ENCODE results near the gene RPRD1B.

RPRD1B gene

GRCh38 chr20:38011696-38012095 is 21.9 kb upstream of the RPRD1B start:
- no peak for TF ChIP-seq MYC (IDR thresholded peaks at IDR 0.05; ENCODE audit: low read depth, low read length)
- TF ChIP-seq POLR2A (IDR thresholded peaks at IDR 0.05; ENCODE audit: extremely low read depth, insufficient read length) = no peak
- TF ChIP-seq CTCF (IDR thresholded peaks at IDR 0.05; ENCODE audit: low read depth, low read length) = no peak
- TF ChIP-seq MAX (IDR thresholded peaks at IDR 0.05; ENCODE audit: low read depth, low read length) = no peak
- H3K4me3 ChIP-seq (ENCODE audit: low read depth, low read length) = no peak overlapping the region

GRCh38 chr20:38012332-38012731 is 21.2 kb upstream of the RPRD1B start:
- TF ChIP-seq MYC (IDR thresholded peaks at IDR 0.05; ENCODE audit: low read depth, low read length) (no peak), CTCF (IDR thresholded peaks at IDR 0.05; ENCODE audit: low read depth, low read length) (no peak), MAX (IDR thresholded peaks at IDR 0.05; ENCODE audit: low read depth, low read length) (no peak), POLR2A (IDR thresholded peaks at IDR 0.05; ENCODE audit: extremely low read depth, insufficient read length) (no peak)
- no peak for DNase-seq (ENCODE audit: low read depth)
- H3K4me3 ChIP-seq (ENCODE audit: low read depth, low read length) = no peak overlapping the region

More at GRCh38 chr20:38011696-38012095, 21.9 kb upstream of the RPRD1B start:
- DNase-seq (ENCODE audit: low read depth) = no peak

GRCh38 chr20:38013887-38014286 is 19.7 kb upstream of the RPRD1B start:
- no peak for DNase-seq (ENCODE audit: low read depth)
- TF ChIP-seq CTCF (IDR thresholded peaks at IDR 0.05; ENCODE audit: low read depth, low read length) = no peak
- TF ChIP-seq MAX (IDR thresholded peaks at IDR 0.05; ENCODE audit: low read depth, low read length) = no peak
- no peak for TF ChIP-seq MYC (IDR thresholded peaks at IDR 0.05; ENCODE audit: low read depth, low read length)
- TF ChIP-seq POLR2A (IDR thresholded peaks at IDR 0.05; ENCODE audit: extremely low read depth, insufficient read length) = no peak

GRCh38 chr20:38017959-38018358 is 15.6 kb upstream of the RPRD1B start:
- no peak overlapping the region for H3K4me3 ChIP-seq (ENCODE audit: low read depth, low read length)
- DNase-seq (ENCODE audit: low read depth) = no peak
- TF ChIP-seq MYC (IDR thresholded peaks at IDR 0.05; ENCODE audit: low read depth, low read length) = no peak
- TF ChIP-seq POLR2A (IDR thresholded peaks at IDR 0.05; ENCODE audit: extremely low read depth, insufficient read length) = no peak
- no peak for TF ChIP-seq CTCF (IDR thresholded peaks at IDR 0.05; ENCODE audit: low read depth, low read length)
- no peak for TF ChIP-seq MAX (IDR thresholded peaks at IDR 0.05; ENCODE audit: low read depth, low read length)

More at GRCh38 chr20:38013887-38014286, 19.7 kb upstream of the RPRD1B start:
- no peak overlapping the region for H3K4me3 ChIP-seq (ENCODE audit: low read depth, low read length)

GRCh38 chr20:38018385-38018784 is 15.2 kb upstream of the RPRD1B start:
- DNase-seq (ENCODE audit: low read depth) = no peak
- no peak overlapping the region for H3K4me3 ChIP-seq (ENCODE audit: low read depth, low read length)
- TF ChIP-seq CTCF (IDR thresholded peaks at IDR 0.05; ENCODE audit: low read depth, low read length) (no peak), MYC (IDR thresholded peaks at IDR 0.05; ENCODE audit: low read depth, low read length) (no peak)
